Measurements from ENCODE around the gene WDR1.

WDR1 gene

GRCh38 chr4:10082047-10082446, 34.6 kb downstream of the WDR1 start:
- no peak for TF ChIP-seq CTCF (IDR thresholded peaks at IDR 0.05; ENCODE audit: borderline replicate concordance, extremely low read depth, low read length, poor library complexity, severe bottlenecking)
- TF ChIP-seq EZH2 (IDR thresholded peaks at IDR 0.05; ENCODE audit: borderline replicate concordance, low read depth, low read length, severe bottlenecking): no peak
- DNase-seq (no peak), ATAC-seq (ENCODE audit: insufficient read depth, low read depth) (no peak)
- Histone ChIP-seq H4K20me1 (ENCODE audit: insufficient read depth, low read length) (peaks cover 80% of the 10 kb centered on the region), H3K36me3 (ENCODE audit: insufficient read depth, low read length) (peaks cover 99% of the 10 kb centered on the region), H3K27ac (ENCODE audit: low read length) (no peak overlapping the region), H3K27me3 (ENCODE audit: insufficient read depth, low read length, poor library complexity) (no peaks in the 10 kb centered on the region), H3K79me2 (ENCODE audit: insufficient read depth, low read length) (no peaks in the 10 kb centered on the region), H3K9me3 (ENCODE audit: insufficient read depth, low read length, severe bottlenecking) (no peaks in the 10 kb centered on the region), H3K4me2 (ENCODE audit: insufficient read depth, low read length) (no peak overlapping the region), H3K9ac (ENCODE audit: low read depth, low read length) (no peak overlapping the region), H2AFZ (ENCODE audit: low read depth, low read length) (no peak overlapping the region), H3K4me1 (ENCODE audit: insufficient read depth, low read length) (no peaks in the 10 kb centered on the region), H3K4me3 (ENCODE audit: low read depth in 1 of 2, low read length in 2 of 2) (no peak overlapping the region)

DNA sequence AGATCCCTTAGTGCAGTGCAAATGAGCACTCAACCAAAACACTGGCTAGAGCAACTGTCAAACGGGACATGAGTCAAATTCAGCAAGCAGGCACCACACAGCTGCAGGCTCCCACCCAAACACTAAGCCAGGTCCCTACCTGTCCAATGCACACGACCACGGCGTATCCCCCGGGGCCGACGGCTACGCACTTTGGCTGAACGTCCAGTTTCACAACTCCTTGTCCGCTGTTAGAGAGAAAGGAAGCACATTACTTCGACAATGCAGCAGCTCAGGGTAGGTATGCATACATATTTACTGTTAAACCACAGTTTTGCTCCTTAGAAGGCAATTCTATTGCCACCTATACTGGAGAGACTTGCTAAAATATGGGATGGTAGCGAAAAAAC, 35.4 kb downstream of the WDR1 start:
- H3K4me3 ChIP-seq (ENCODE audit: low read depth in 1 of 2, low read length in 2 of 2): no peak overlapping the region
- H3K9ac ChIP-seq (ENCODE audit: low read depth, low read length): no peak overlapping the region
- TF ChIP-seq EZH2 (IDR thresholded peaks at IDR 0.05; ENCODE audit: borderline replicate concordance, low read depth, low read length, severe bottlenecking) (no peak), CTCF (IDR thresholded peaks at IDR 0.05; ENCODE audit: borderline replicate concordance, extremely low read depth, low read length, poor library complexity, severe bottlenecking) (no peak)
- no peak overlapping the region for H2AFZ ChIP-seq (ENCODE audit: low read depth, low read length)
- H3K27ac ChIP-seq (ENCODE audit: low read length): no peak overlapping the region
- no peaks in the 10 kb centered on the region for H3K27me3 ChIP-seq (ENCODE audit: insufficient read depth, low read length, poor library complexity)
- H3K36me3 ChIP-seq (ENCODE audit: insufficient read depth, low read length): peaks cover 99% of the 10 kb centered on the region
- DNase-seq: no peak
- peaks cover 73% of the 10 kb centered on the region for H4K20me1 ChIP-seq (ENCODE audit: insufficient read depth, low read length)
- H3K4me2 ChIP-seq (ENCODE audit: insufficient read depth, low read length): no peak overlapping the region
- no peaks in the 10 kb centered on the region for H3K79me2 ChIP-seq (ENCODE audit: insufficient read depth, low read length)
- no peak for ATAC-seq (ENCODE audit: insufficient read depth, low read depth)
- H3K9me3 ChIP-seq (ENCODE audit: insufficient read depth, low read length, severe bottlenecking): no peaks in the 10 kb centered on the region
- H3K4me1 ChIP-seq (ENCODE audit: insufficient read depth, low read length): no peaks in the 10 kb centered on the region

GRCh38 chr4:10080589-10081217, 35.9 kb downstream of the WDR1 start:
- H4K20me1 ChIP-seq (ENCODE audit: insufficient read depth, low read length): peaks cover 68% of the 10 kb centered on the region
- ATAC-seq (ENCODE audit: insufficient read depth, low read depth): no peak
- TF ChIP-seq EZH2 (IDR thresholded peaks at IDR 0.05; ENCODE audit: borderline replicate concordance, low read depth, low read length, severe bottlenecking) (no peak), CTCF (IDR thresholded peaks at IDR 0.05; ENCODE audit: borderline replicate concordance, extremely low read depth, low read length, poor library complexity, severe bottlenecking) (no peak)
- H3K9ac ChIP-seq (ENCODE audit: low read depth, low read length): no peak overlapping the region
- H3K4me2 ChIP-seq (ENCODE audit: insufficient read depth, low read length): no peak overlapping the region
- H3K9me3 ChIP-seq (ENCODE audit: insufficient read depth, low read length, severe bottlenecking): no peaks in the 10 kb centered on the region
- no peak overlapping the region for H2AFZ ChIP-seq (ENCODE audit: low read depth, low read length)
- no peaks in the 10 kb centered on the region for H3K4me1 ChIP-seq (ENCODE audit: insufficient read depth, low read length)
- H3K27ac ChIP-seq (ENCODE audit: low read length): no peak overlapping the region
- H3K27me3 ChIP-seq (ENCODE audit: insufficient read depth, low read length, poor library complexity): no peaks in the 10 kb centered on the region
- no peaks in the 10 kb centered on the region for H3K79me2 ChIP-seq (ENCODE audit: insufficient read depth, low read length)
- no peak for DNase-seq
- H3K36me3 ChIP-seq (ENCODE audit: insufficient read depth, low read length): peaks cover 99% of the 10 kb centered on the region
- H3K4me3 ChIP-seq (ENCODE audit: low read depth in 1 of 2, low read length in 2 of 2): no peak overlapping the region
